ENCODE results near the gene SLC15A5. TPM values are rescaled to one million over a fixed set of nuclear protein-coding genes. Genes with fewer than 3 reads are reported as not detected.

Gene SLC15A5
- total RNA-seq, 2 experiments from 2014 or later = not detected

DNA sequence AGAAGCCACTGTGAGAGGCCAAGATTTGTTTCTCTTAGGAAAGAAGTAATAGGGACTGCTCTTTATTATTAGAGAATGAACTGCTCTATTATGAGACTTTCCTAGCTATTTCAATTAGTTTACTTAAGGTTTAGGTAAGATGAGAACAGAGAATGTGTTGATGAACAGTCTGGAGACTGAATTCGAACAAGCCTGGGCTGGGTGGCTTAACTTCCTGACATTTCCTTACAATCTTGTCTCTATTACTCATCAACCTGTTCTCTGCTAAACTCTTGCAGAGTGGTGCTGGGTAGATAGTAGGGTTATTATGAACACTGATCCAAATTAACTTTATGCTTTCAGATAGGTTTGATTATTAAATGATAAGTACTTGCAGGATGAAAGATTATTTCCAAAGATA, 31.2 kb downstream of the SLC15A5 start:
- no peaks in the 10 kb centered on the region for H3K4me1 Mint-ChIP-seq (ENCODE audit: low read depth)
- ChIA-PET POLR2A (no interaction called here), CTCF (no interaction called here)
- ATAC-seq (no peak), DNase-seq (no peak)
- H3K36me3 Mint-ChIP-seq (ENCODE audit: low read depth) = no peaks in the 10 kb centered on the region
- no peaks in the 10 kb centered on the region for H3K27me3 Mint-ChIP-seq (ENCODE audit: low read depth)
- H3K9me3 Mint-ChIP-seq (ENCODE audit: insufficient read depth) = peaks cover 3% of the 10 kb centered on the region
- no peak overlapping the region for H3K27ac Mint-ChIP-seq
- no peak overlapping the region for H3K4me3 Mint-ChIP-seq

DNA sequence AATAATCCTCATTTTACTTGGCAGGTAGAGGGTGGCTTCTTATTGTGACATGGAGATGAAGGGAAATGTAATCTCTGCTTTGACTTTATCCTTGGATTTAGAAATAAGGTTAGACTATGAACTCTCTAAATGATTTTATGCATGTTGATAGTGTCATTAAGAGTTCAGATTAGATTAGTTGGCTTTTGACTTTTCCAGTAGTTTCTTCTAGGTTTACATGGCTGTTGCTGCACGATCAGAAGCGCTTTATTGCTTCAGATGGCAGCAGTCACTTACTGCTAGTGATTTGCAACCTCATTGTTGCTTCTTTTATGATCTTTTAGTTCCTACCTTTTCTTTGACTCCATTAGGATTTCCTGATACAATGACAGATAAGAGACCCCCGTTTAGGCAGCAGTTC, 32.3 kb downstream of the SLC15A5 start:
- no peak overlapping the region for H3K27ac Mint-ChIP-seq
- H3K36me3 Mint-ChIP-seq (ENCODE audit: low read depth) = no peaks in the 10 kb centered on the region
- H3K9me3 Mint-ChIP-seq (ENCODE audit: insufficient read depth) = peaks cover 3% of the 10 kb centered on the region
- no peak overlapping the region for H3K4me3 Mint-ChIP-seq
- DNase-seq = no peak
- no peaks in the 10 kb centered on the region for H3K27me3 Mint-ChIP-seq (ENCODE audit: low read depth)
- ChIA-PET CTCF (no interaction called here), POLR2A (no interaction called here)
- ATAC-seq = no peak
- H3K4me1 Mint-ChIP-seq (ENCODE audit: low read depth) = no peaks in the 10 kb centered on the region

- DNase-seq (no peak), ATAC-seq (no peak)
- no peak overlapping the region for H3K4me3 Mint-ChIP-seq
- ChIA-PET CTCF (no interaction called here), POLR2A (no interaction called here)
- H3K4me1 Mint-ChIP-seq (ENCODE audit: low read depth) = no peaks in the 10 kb centered on the region
- no peaks in the 10 kb centered on the region for H3K36me3 Mint-ChIP-seq (ENCODE audit: low read depth)
- no peak overlapping the region for H3K27ac Mint-ChIP-seq
- peaks cover 3% of the 10 kb centered on the region for H3K9me3 Mint-ChIP-seq (ENCODE audit: insufficient read depth)
- H3K27me3 Mint-ChIP-seq (ENCODE audit: low read depth) = no peaks in the 10 kb centered on the region
These were observed 33.7 kb downstream of the SLC15A5 start for GRCh38 chr12:16243487-16244412.

GRCh38 chr12:16241346-16241745, 36.1 kb downstream of the SLC15A5 start:
- Mint-ChIP-seq H3K27me3 (ENCODE audit: low read depth) (no peaks in the 10 kb centered on the region), H3K4me1 (ENCODE audit: low read depth) (no peaks in the 10 kb centered on the region), H3K27ac (no peak overlapping the region), H3K9me3 (ENCODE audit: insufficient read depth) (peaks cover 3% of the 10 kb centered on the region), H3K4me3 (no peak overlapping the region), H3K36me3 (ENCODE audit: low read depth) (no peaks in the 10 kb centered on the region)
- no peak for DNase-seq
- CTCF ChIA-PET = no interaction called here
- POLR2A ChIA-PET = no interaction called here
- ATAC-seq = no peak

DNA sequence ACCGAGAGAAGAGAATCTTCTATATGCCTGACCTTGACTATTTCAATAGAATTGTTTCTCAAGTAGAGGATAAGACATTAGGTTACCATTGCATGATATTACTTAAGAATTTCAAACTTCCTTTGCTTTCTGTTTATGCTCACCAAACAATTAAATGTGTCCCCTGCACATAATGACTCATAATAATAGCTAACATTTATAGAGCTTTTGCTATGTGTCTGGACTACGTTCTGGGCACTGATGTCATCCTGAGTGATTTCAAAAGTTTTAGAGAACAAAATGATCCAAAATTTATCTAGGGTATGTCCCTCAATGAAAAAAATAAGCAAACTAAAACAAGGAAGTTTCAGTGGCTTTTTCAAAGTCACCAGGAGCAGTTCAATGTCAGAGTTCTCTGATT, 38.8 kb downstream of the SLC15A5 start:
- CTCF ChIA-PET = no interaction called here
- Mint-ChIP-seq H3K4me3 (no peak overlapping the region), H3K36me3 (ENCODE audit: low read depth) (no peaks in the 10 kb centered on the region), H3K27ac (no peak overlapping the region), H3K9me3 (ENCODE audit: insufficient read depth) (no peaks in the 10 kb centered on the region), H3K4me1 (ENCODE audit: low read depth) (no peaks in the 10 kb centered on the region), H3K27me3 (ENCODE audit: low read depth) (no peaks in the 10 kb centered on the region)
- no peak for ATAC-seq
- no peak for DNase-seq
- POLR2A ChIA-PET = no interaction called here

DNA sequence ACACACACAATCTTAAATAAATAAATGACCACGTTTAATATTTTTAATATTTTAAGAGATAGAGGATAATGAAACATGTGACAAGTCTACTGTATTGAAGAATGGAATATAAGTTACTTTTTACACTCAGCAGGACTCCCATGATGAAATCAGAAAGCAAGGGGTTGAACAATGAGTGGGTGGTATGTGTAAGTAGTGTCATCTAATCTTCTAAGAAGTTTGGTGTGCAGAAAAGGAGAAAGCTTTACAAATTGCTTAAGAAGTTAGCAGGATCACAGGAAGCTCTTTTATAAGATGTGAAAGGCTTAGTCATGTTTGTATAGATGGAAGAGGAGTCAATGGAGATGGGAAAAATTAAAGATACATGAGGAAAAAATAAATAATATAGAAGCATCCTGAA, 47.8 kb downstream of the SLC15A5 start:
- ATAC-seq (no peak), DNase-seq (no peak)
- no peaks in the 10 kb centered on the region for H3K4me1 Mint-ChIP-seq (ENCODE audit: low read depth)
- no peaks in the 10 kb centered on the region for H3K27me3 Mint-ChIP-seq (ENCODE audit: low read depth)
- CTCF ChIA-PET = no interaction called here
- no peak overlapping the region for H3K4me3 Mint-ChIP-seq
- no peaks in the 10 kb centered on the region for H3K36me3 Mint-ChIP-seq (ENCODE audit: low read depth)
- POLR2A ChIA-PET = no interaction called here
- H3K27ac Mint-ChIP-seq = no peak overlapping the region
- H3K9me3 Mint-ChIP-seq (ENCODE audit: insufficient read depth) = no peaks in the 10 kb centered on the region

GRCh38 chr12:16228067-16228466, 49.4 kb downstream of the SLC15A5 start:
- no peak for ATAC-seq
- H3K4me3 Mint-ChIP-seq = no peak overlapping the region
- ChIA-PET POLR2A (no interaction called here), CTCF (no interaction called here)
- H3K36me3 Mint-ChIP-seq (ENCODE audit: low read depth) = no peaks in the 10 kb centered on the region
- H3K27ac Mint-ChIP-seq = no peak overlapping the region
- H3K4me1 Mint-ChIP-seq (ENCODE audit: low read depth) = no peaks in the 10 kb centered on the region
- DNase-seq = no peak
- H3K27me3 Mint-ChIP-seq (ENCODE audit: low read depth) = no peaks in the 10 kb centered on the region
- H3K9me3 Mint-ChIP-seq (ENCODE audit: insufficient read depth) = no peaks in the 10 kb centered on the region

DNA sequence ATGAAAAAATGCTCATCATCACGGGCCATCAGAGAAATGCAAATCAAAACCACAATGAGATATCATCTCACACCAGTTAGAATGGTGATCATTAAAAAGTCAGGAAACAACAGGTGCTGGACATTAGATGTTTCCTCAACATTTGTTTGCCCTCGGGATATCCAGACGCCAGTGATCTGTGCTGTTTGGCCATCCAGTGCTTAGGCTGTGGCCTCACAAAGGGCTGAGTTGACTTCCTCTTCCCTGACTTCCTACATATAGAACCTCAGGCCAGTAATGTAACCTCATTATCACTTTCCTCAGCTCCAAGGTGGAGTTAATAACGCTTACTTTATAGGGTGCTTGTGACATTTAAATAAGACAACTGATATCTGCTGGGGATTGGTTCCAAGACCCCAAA, 51.8 kb downstream of the SLC15A5 start:
- H3K27me3 Mint-ChIP-seq (ENCODE audit: low read depth) = no peaks in the 10 kb centered on the region
- ATAC-seq = no peak
- ChIA-PET CTCF (no interaction called here), POLR2A (no interaction called here)
- DNase-seq = no peak
- no peak overlapping the region for H3K27ac Mint-ChIP-seq
- no peak overlapping the region for H3K4me3 Mint-ChIP-seq
- H3K9me3 Mint-ChIP-seq (ENCODE audit: insufficient read depth) = no peaks in the 10 kb centered on the region
- no peaks in the 10 kb centered on the region for H3K36me3 Mint-ChIP-seq (ENCODE audit: low read depth)
- H3K4me1 Mint-ChIP-seq (ENCODE audit: low read depth) = no peaks in the 10 kb centered on the region

DNA sequence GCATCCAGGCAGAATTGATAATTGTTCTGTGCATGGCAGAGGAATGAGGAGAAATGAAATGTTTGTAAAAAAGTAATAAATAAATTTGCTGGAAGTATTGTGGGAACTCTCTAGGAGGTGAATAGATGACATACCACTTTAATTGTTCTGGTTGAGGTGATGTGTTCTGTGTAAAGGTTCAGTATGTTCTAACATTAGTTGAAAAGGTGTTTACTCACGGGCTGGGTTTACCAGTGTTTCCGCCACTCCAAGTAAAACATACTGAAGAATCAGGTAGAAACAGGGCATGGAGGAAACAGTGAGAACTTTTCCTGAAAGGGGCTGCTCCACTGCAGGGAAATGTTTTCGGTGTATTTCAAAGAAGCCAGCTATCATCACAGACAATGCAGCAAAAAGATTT, 53.3 kb downstream of the SLC15A5 start:
- no peaks in the 10 kb centered on the region for H3K9me3 Mint-ChIP-seq (ENCODE audit: insufficient read depth)
- no peaks in the 10 kb centered on the region for H3K36me3 Mint-ChIP-seq (ENCODE audit: low read depth)
- H3K4me1 Mint-ChIP-seq (ENCODE audit: low read depth) = no peaks in the 10 kb centered on the region
- ATAC-seq (no peak), DNase-seq (no peak)
- no peak overlapping the region for H3K4me3 Mint-ChIP-seq
- H3K27ac Mint-ChIP-seq = no peak overlapping the region
- no peaks in the 10 kb centered on the region for H3K27me3 Mint-ChIP-seq (ENCODE audit: low read depth)
- ChIA-PET POLR2A (no interaction called here), CTCF (no interaction called here)

GRCh38 chr12:16221776-16222175, 55.7 kb downstream of the SLC15A5 start:
- Mint-ChIP-seq H3K4me1 (ENCODE audit: low read depth) (no peaks in the 10 kb centered on the region), H3K9me3 (ENCODE audit: insufficient read depth) (no peaks in the 10 kb centered on the region), H3K27me3 (ENCODE audit: low read depth) (no peaks in the 10 kb centered on the region), H3K36me3 (ENCODE audit: low read depth) (no peaks in the 10 kb centered on the region), H3K27ac (no peak overlapping the region), H3K4me3 (no peak overlapping the region)
- no peak for DNase-seq
- ChIA-PET CTCF (no interaction called here), POLR2A (no interaction called here)
- ATAC-seq = no peak

- ChIA-PET POLR2A (no interaction called here), CTCF (no interaction called here)
- H3K27me3 Mint-ChIP-seq (ENCODE audit: low read depth) = no peaks in the 10 kb centered on the region
- no peaks in the 10 kb centered on the region for H3K9me3 Mint-ChIP-seq (ENCODE audit: insufficient read depth)
- no peak overlapping the region for H3K27ac Mint-ChIP-seq
- H3K36me3 Mint-ChIP-seq (ENCODE audit: low read depth) = no peaks in the 10 kb centered on the region
- no peak for ATAC-seq
- no peak overlapping the region for H3K4me3 Mint-ChIP-seq
- no peaks in the 10 kb centered on the region for H3K4me1 Mint-ChIP-seq (ENCODE audit: low read depth)
- DNase-seq = no peak
These were observed 57.4 kb downstream of the SLC15A5 start for GRCh38 chr12:16220120-16220519.

- POLR2A ChIA-PET = no interaction called here
These were observed 58.3 kb downstream of the SLC15A5 start for GRCh38 chr12:16218934-16219751.

More at GRCh38 chr12:16218934-16219751, 58.3 kb downstream of the SLC15A5 start:
- no peak for DNase-seq
- no peak overlapping the region for H3K4me3 Mint-ChIP-seq
- H3K36me3 Mint-ChIP-seq (ENCODE audit: low read depth) = no peaks in the 10 kb centered on the region
- CTCF ChIA-PET = no interaction called here
- H3K27ac Mint-ChIP-seq = no peak overlapping the region
- no peaks in the 10 kb centered on the region for H3K27me3 Mint-ChIP-seq (ENCODE audit: low read depth)
- H3K4me1 Mint-ChIP-seq (ENCODE audit: low read depth) = no peaks in the 10 kb centered on the region
- no peaks in the 10 kb centered on the region for H3K9me3 Mint-ChIP-seq (ENCODE audit: insufficient read depth)
- no peak for ATAC-seq

Data from activated CD8-positive, alpha-beta T cell treated with anti-CD3 and anti-CD28 coated beads, Interleukin-2, amount 10 ng/mL, durations not matched to agents 7 days and 5 days (primary cell).